A549 treated with GW870086 at 1 μM for 4 hours (cell line): Measurements from ENCODE around the gene LDLRAD3. TPM values are rescaled to one million over a fixed set of nuclear protein-coding genes. Genes with fewer than 3 reads are reported as not detected.

Experiments used
- total RNA-seq: library from RNA; stranded (reverse); fragments of 200-300 nt; extraction: Qiagen RNA extraction; gene quantifications from 5 replicates; pipeline ENCODE4 v1.2.3, GENCODE V29; 2022; ENCODE audit warnings: low read depth

The LDLRAD3 gene, protein sequence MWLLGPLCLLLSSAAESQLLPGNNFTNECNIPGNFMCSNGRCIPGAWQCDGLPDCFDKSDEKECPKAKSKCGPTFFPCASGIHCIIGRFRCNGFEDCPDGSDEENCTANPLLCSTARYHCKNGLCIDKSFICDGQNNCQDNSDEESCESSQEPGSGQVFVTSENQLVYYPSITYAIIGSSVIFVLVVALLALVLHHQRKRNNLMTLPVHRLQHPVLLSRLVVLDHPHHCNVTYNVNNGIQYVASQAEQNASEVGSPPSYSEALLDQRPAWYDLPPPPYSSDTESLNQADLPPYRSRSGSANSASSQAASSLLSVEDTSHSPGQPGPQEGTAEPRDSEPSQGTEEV
- total RNA-seq: 22.8 to 27.8 TPM (median 25.6 TPM) in 5 replicates

DNA sequence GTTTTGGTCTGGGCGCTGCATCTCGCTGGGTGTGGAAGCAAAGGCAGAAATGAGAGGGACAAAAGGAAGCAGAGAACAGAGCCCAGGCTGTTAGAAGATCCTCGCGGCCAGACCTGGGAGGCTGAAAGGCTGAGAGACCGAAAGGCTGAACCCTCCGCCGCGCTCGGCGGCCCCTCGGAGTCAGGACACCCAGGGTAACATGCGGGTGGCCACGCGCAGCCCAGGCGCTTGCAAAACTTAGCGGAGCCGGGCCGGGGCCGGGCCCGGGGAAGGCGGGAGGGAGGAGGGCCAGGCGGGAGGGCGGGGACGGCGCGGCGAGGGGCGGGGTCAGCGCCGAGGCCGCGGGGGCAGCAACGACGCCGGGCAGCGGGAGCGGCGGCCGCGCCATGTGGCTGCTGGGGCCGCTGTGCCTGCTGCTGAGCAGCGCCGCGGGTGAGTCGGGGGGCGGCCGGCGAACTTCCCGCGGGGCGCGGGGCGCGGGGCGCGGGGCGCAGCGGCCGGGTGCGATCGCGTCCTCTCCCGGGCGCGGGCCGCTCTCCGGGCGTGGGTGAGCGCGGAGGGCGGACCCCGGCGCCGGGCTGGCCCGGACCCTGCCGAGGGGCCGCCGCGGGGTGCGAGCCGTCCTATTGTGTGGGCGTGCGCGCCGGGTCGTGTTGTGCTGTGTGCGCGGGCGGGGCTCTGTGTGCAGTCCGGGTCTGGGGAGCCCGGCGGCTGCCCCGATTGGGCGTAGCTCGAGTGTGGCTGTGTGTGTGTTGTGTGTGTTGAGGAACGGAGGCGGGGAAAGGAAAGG lies at the start of gene LDLRAD3:
LDLRAD3 (plus strand) TSS at position 350 of the 790 bp plus-strand sequence; CDS start at position 387, 37 bp downstream.

